GM23338 (cell line): ENCODE data around the gene MICAL3. TPM values are rescaled to one million over a fixed set of nuclear protein-coding genes. Genes with fewer than 3 reads are reported as not detected.

ENCODE experiments used
- ATAC-seq: fragments of 200-7000 bp; cut with Tn5 transposase; 3 replicates; pipeline ENCODE4 v1.9.1; 2020
- DNase-seq: peaks from one replicate; pipeline ENCODE4 v3.0.0-alpha.2; 2015; ENCODE audit warnings: low spot score
- H2AFZ ChIP-seq: fragments of 200-600 bp; sonication (generic); 2 replicates; pipeline ENCODE4 v1.8.0; 2016; ENCODE audit warnings: antibody characterized with exemption, mild to moderate bottlenecking, moderate library complexity
- H3F3A ChIP-seq: fragments of 200-600 bp; sonication (generic); replicated peaks from 2 replicates; pipeline ENCODE4 v1.8.0; 2017; ENCODE audit warnings: antibody characterized with exemption, mixed run types, low read depth
- H3K27ac ChIP-seq: fragments of 200-600 bp; sonication (generic); 2 replicates; pipeline ENCODE4 v1.6.1; 2016; ENCODE audit warnings: low read depth
- H3K27me3 ChIP-seq: fragments of 200-600 bp; sonication (generic); 2 replicates; pipeline ENCODE4 v1.8.0; 2016; ENCODE audit warnings: mild to moderate bottlenecking, mixed run types, moderate library complexity; ENCODE audit not compliant: insufficient read depth
- H3K36me3 ChIP-seq: fragments of 200-600 bp; sonication (generic); 2 replicates; pipeline ENCODE4 v1.8.0; 2016; ENCODE audit warnings: mild to moderate bottlenecking; ENCODE audit not compliant: insufficient read depth
- H3K4me1 ChIP-seq: fragments of 200-600 bp; sonication (generic); 2 replicates; pipeline ENCODE4 v1.8.0; 2016; ENCODE audit warnings: mild to moderate bottlenecking, moderate library complexity; ENCODE audit not compliant: insufficient read depth
- H3K4me2 ChIP-seq: fragments of 200-600 bp; sonication (generic); 2 replicates; pipeline ENCODE4 v1.7.1; 2017; ENCODE audit warnings: mixed run types
- H3K4me3 ChIP-seq: fragments of 200-600 bp; sonication (generic); 2 replicates; pipeline ENCODE4 v1.6.1; 2016; ENCODE audit warnings: mixed run types
- H3K79me2 ChIP-seq: fragments of 200-600 bp; sonication (generic); replicated peaks from 2 replicates; pipeline ENCODE4 v1.8.0; 2017; ENCODE audit warnings: mild to moderate bottlenecking; ENCODE audit not compliant: insufficient read depth
- H3K9me2 ChIP-seq: fragments of 200-600 bp; sonication (generic); 2 replicates; pipeline ENCODE4 v1.8.0; 2017; ENCODE audit not compliant: insufficient read depth
- H4K20me1 ChIP-seq: fragments of 200-600 bp; sonication (generic); replicated peaks from 2 replicates; pipeline ENCODE4 v1.8.0; 2017; ENCODE audit warnings: mild to moderate bottlenecking; ENCODE audit not compliant: insufficient read depth
- H3K27ac Mint-ChIP-seq: 2 replicates; pipeline ENCODE4 v1.8.0; 2020; ENCODE audit warnings: inconsistent platforms, mild to moderate bottlenecking, moderate library complexity, mixed read lengths
- H3K27me3 Mint-ChIP-seq: 3 replicates; pipeline ENCODE4 v1.8.0; 2022; ENCODE audit warnings: low read depth, mild to moderate bottlenecking, moderate library complexity, mixed read lengths, inconsistent platforms; ENCODE audit not compliant: insufficient read depth, poor library complexity
- H3K36me3 Mint-ChIP-seq: 3 replicates; pipeline ENCODE4 v1.8.0; 2021; ENCODE audit warnings: low read depth, mild to moderate bottlenecking, inconsistent platforms, moderate library complexity, mixed read lengths
- H3K4me1 Mint-ChIP-seq: 3 replicates; pipeline ENCODE4 v1.8.0; 2020; ENCODE audit warnings: mild to moderate bottlenecking, inconsistent platforms, mixed read lengths
- H3K4me3 Mint-ChIP-seq: 3 replicates; pipeline ENCODE4 v1.8.0; 2021; ENCODE audit warnings: moderate library complexity, mild to moderate bottlenecking, inconsistent platforms, mixed read lengths
- H3K9me3 Mint-ChIP-seq: 3 replicates; pipeline ENCODE4 v1.8.0; 2020; ENCODE audit warnings: moderate library complexity, mild to moderate bottlenecking, inconsistent platforms, mixed read lengths
- CREB1 ChIP-seq: fragments of 250-450 bp; sonication (Bioruptor Pico); IDR thresholded peaks from 2 replicates; pipeline ENCODE4 v1.5.0; 2020; ENCODE audit warnings: low read depth, mild to moderate bottlenecking, moderate library complexity
- NANOG ChIP-seq: IDR thresholded peaks from 2 replicates; pipeline ENCODE4 v1.6.1; 2016; ENCODE audit warnings: antibody characterized with exemption, borderline replicate concordance
- STAT1 ChIP-seq: IDR thresholded peaks from one replicate; pipeline ENCODE4 v1.6.1; 2016; ENCODE audit warnings: antibody characterized with exemption; ENCODE audit not compliant: unreplicated experiment
- ZNF462 ChIP-seq: fragments of 250-450 bp; sonication (Bioruptor Pico); IDR thresholded peaks from 2 replicates; pipeline ENCODE4 v1.5.0; 2020; ENCODE audit warnings: mild to moderate bottlenecking, moderate library complexity
- polyA plus RNA-seq: library from polyadenylated mRNA; unstranded; fragments of >200 nt; fragmentation: Nextera tagmentation; extraction: Ambion mirVana; gene quantifications from 2 replicates; pipeline ENCODE4 v1.2.1, GENCODE V29; 2016
- total RNA-seq: library from RNA; depleted of rRNA; stranded (reverse); fragments of >200 nt; shearing (Covaris generic); gene quantifications from 2 replicates; pipeline ENCODE4 v1.2.3, GENCODE V29; 2014
- TF ChIP-seq, protein P1 (sequence below): IDR thresholded peaks from 2 replicates; pipeline ENCODE4 v1.6.1; 2016; ENCODE audit warnings: antibody characterized with exemption

MICAL3 gene
- total and polyA plus RNA-seq, 2 experiments from 2014 or later, result 10.1 to 33.9 TPM

DNA sequence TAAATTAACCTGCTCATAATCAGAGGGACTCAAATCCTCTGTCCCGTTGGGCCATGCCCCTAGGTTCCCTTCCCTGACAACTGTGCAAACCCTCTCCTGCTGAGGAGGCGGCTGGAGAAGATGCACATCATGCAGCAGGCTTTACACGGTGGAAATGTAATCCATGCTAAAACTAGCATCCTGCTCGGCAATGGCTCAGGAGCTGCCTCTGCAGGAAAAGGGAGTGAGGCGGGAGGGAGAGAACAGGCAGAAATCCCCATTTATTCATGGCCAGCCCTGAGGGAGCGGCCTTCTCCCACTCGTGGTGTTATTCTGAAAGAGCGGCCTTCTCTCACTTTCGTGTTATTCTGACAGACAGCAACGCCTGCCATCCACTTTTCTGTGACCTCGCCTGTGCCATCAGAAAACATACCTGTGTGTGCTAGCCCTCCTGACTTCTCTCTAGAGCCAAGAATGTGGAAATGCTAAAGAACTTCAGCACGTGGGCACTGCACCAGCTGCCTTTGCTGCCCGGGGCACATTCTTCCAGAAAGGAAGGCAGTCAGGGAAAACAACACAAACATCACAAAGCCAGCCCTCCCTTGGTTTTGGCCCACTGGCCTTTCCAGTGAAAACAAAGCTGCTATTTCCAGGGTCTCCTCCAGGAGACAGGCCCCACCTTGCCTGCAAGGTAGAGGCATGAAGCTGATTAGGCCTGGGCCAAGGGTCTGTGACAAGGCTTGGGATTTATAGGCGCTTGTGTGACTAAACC, 187.2 kb downstream of the MICAL3 start (continued):
- TF ChIP-seq ZNF462 (CRISPR knock-in tag), result no peak
- no peak for TF ChIP-seq NANOG
- TF ChIP-seq STAT1, result no peak
- no peak for TF ChIP-seq CREB1 (CRISPR knock-in tag)

DNA sequence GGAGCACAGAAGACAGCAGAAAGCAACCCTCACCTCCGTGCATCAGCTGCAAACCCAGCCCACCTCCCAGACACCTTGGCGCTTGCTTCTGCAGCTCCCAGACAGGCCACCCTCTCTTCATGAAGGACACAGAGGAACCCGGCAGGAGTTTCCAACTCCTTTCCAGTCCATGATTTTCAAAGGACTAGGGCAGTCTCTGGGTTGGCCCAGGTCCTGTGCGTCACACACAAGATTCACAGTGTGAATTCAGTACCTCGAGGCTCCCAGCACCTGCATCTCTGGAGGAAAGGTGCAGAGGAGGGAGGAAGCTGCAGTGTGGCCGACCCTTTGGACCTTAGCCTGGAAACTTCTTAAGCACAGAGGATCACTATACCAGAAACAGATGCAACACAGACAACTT, 189.1 kb downstream of the MICAL3 start:
- Histone ChIP-seq H3K27me3 (no peaks in the 10 kb centered on the region), H3K9me2 (no peaks in the 10 kb centered on the region), H3F3A (no peaks in the 10 kb centered on the region), H3K4me2 (no peak overlapping the region), H3K27ac (no peak overlapping the region), H2AFZ (no peak overlapping the region), H3K79me2 (no peaks in the 10 kb centered on the region), H3K4me3 (no peak overlapping the region), H3K4me1 (no peaks in the 10 kb centered on the region), H3K36me3 (no peaks in the 10 kb centered on the region), H4K20me1 (no peaks in the 10 kb centered on the region)
- Mint-ChIP-seq H3K27me3 (peaks cover 3% of the 10 kb centered on the region), H3K27ac (no peak overlapping the region), H3K36me3 (0 out of 3 replicates have a peak, but pooled peaks cover under 1% of the 10 kb centered on the region), H3K4me3 (no peak overlapping the region), H3K4me1 (peaks cover 2% of the 10 kb centered on the region; the same call in 1 of the 3 replicates), H3K9me3 (no peaks in the 10 kb centered on the region)
- ATAC-seq (no peak), DNase-seq (no peak)
- TF ChIP-seq STAT1, result no peak
- TF ChIP-seq, protein P1, sequence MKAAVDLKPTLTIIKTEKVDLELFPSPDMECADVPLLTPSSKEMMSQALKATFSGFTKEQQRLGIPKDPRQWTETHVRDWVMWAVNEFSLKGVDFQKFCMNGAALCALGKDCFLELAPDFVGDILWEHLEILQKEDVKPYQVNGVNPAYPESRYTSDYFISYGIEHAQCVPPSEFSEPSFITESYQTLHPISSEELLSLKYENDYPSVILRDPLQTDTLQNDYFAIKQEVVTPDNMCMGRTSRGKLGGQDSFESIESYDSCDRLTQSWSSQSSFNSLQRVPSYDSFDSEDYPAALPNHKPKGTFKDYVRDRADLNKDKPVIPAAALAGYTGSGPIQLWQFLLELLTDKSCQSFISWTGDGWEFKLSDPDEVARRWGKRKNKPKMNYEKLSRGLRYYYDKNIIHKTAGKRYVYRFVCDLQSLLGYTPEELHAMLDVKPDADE, result no peak
